DOHH2 (cell line): Measurements from ENCODE around the gene EHD3.

ENCODE experiments used
- CTCF ChIP-seq: fragments of 200-600 bp; sonication (generic); IDR thresholded peaks from one replicate; pipeline ENCODE4 v1.5.1; 2014; ENCODE audit warnings: antibody characterized with exemption, mild to moderate bottlenecking, low read depth, low read length; ENCODE audit not compliant: poor library complexity, severe bottlenecking
- EZH2phosphoT487 ChIP-seq: fragments of 200-600 bp; sonication (generic); IDR thresholded peaks from 2 replicates; pipeline ENCODE4 v1.6.1; 2017; ENCODE audit warnings: borderline replicate concordance, mild to moderate bottlenecking, antibody characterized with exemption, low read length, moderate library complexity, mixed read lengths

GRCh38 chr2:31223026-31223425 is 10.9 kb upstream of the EHD3 start:
- TF ChIP-seq EZH2phosphoT487, result no peak
- no peak for TF ChIP-seq CTCF
